Measurements from ENCODE around the gene RPS6KA2. TPM values are rescaled to one million over a fixed set of nuclear protein-coding genes. Genes with fewer than 3 reads are reported as not detected.

RPS6KA2 gene
- total RNA-seq, 1 experiment from 2014 or later, result 14.7 TPM

DNA sequence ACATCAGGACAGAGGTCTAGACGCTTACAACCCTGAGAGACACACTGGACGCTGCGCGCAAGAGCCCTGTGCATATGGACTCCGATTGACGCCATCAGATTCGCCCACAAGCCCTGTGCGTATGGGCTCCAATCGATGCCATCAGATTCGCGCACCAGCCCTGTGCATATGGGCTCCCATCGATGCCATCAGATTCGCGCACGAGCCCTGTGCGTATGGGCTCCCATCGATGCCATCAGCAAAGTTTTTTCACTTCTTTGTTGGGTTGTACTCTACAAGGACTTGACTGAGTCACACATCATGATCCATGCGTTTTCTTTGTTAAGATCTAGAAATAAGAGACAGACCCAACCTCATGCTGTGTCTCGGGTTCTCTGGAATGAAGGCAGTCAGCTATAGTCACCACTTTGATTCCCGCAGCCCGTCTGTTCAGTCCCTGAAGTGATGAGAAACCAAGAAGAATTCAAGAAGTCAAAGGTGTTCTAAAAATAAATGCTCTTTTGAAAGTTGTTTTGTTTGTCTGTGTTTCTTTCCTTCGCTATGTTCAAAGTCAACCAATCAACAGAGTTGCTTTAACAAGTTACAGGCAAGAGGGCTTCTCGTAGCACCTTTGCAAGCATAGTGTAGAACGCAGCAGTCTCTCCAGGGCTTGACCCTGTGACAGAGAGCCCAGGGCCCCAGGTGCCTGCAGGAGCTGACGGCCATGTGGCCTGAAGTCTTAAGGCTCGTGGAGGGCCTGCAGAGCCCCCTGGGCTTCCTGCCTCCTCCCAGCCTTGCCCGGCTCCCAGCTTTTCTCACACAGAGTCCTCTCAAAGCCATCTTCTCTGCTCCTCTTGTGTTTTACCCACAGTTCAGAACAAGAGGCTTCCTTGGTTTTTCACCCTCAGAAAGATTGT lies 7.9 kb downstream of the RPS6KA2 start:
- no peak for DNase-seq (ENCODE audit: low spot score)
- in situ Hi-C loops (cut with HindIII; ENCODE audit: low sequenced_read_pairs), result no loop called here

DNA sequence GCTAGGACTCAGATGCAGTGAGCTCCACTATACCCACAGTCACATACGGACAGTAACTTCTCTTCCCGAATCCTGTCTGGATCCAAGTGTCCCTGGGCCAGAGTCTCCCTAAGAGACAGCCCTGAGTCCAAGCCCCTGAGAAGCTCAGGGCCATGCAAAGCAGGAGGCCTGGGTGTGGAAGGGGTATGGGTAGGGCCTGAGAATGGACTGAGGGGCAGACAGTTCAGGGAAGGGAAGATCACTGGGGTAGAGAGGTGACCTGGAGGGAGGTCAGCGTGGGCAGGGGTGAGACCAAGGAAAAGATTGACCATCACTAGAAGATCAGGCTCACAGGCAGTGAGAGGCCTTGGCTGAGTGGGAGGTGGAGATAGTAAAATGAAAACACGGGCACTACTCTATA lies 8.8 kb downstream of the RPS6KA2 start:
- no peak for DNase-seq (ENCODE audit: low spot score)
- in situ Hi-C loops (cut with HindIII; ENCODE audit: low sequenced_read_pairs), result no loop called here

- in situ Hi-C loops (cut with HindIII; ENCODE audit: low sequenced_read_pairs), result no loop called here
- no peak for DNase-seq (ENCODE audit: low spot score)
Measured at GRCh38 chr6:166617359-166617758, 9.7 kb downstream of the RPS6KA2 start.

GRCh38 chr6:166616261-166617238 lies 10.5 kb downstream of the RPS6KA2 start:
- DNase-seq (ENCODE audit: low spot score), result no peak
- in situ Hi-C loops (cut with HindIII; ENCODE audit: low sequenced_read_pairs), result no loop called here

GRCh38 chr6:166615059-166615770 lies 11.8 kb downstream of the RPS6KA2 start:
- no peak for DNase-seq (ENCODE audit: low spot score)
- in situ Hi-C loops (cut with HindIII; ENCODE audit: low sequenced_read_pairs), result no loop called here

DNA sequence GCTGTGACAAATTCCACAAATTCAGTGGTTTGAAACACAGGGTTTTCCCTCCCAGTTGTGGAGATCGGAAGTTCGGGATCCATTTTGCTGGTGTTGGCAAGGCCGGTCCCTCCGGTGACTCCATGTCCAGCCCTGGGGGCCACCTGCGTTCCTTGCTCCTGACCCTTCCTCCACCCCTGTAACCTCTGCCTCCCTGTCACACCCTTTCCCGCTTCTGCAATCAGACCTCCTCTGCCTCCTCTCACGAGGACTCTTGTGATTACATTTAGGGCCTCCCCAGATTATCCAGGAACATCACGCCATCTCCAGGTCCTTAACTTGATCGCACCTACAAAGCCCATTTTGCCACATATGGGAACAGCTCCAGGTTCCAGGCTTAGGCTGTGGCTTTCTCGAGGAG lies 12.5 kb downstream of the RPS6KA2 start:
- in situ Hi-C loops (cut with HindIII; ENCODE audit: low sequenced_read_pairs), result no loop called here
- no peak for DNase-seq (ENCODE audit: low spot score)

DNA sequence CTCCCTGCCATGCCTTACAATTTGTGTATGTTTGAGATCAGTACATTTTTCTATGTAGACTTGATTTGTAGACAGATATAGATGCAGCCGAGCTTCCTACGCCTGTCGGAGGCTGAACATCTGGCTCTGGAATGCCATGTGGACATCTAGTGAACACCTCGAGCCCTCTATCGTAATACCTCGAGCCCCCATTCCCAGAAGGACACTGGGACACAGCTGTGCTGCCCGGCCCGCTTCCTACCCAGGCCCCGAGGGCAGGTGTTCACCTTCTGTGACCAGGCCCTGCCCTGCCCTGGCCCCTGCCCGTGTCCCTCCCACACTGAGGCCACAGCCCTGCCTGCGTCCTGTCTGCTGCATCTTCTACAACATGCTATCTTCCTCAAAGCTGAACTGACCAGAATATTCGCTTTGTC lies 12.9 kb downstream of the RPS6KA2 start:
- in situ Hi-C loops (cut with HindIII; ENCODE audit: low sequenced_read_pairs), result no loop called here
- no peak for DNase-seq (ENCODE audit: low spot score)

- in situ Hi-C loops (cut with HindIII; ENCODE audit: low sequenced_read_pairs), result no loop called here
- DNase-seq (ENCODE audit: low spot score), result no peak
Measured at GRCh38 chr6:166613027-166613426, 14.0 kb downstream of the RPS6KA2 start.

DNA sequence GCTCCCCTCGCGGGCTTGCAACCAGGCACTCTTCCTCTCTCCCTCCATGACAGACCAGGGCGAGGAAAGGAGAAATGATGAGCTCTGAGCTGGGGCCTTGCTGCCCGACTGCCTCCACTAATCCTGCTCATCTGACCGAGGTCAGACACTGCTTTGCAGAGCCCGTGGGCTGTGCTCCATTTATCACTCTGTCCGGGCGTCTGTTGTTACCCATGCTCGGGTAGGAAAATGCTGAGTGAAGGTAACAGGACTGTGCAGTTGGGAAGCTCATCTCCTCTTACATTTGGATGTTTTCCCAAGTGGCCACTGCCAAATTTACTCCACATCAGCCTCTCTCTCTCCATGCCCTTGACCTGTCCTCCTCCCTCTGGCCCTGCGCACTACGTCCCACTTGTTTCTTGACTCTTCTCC lies 14.6 kb downstream of the RPS6KA2 start:
- no peak for DNase-seq (ENCODE audit: low spot score)
- in situ Hi-C loops (cut with HindIII; ENCODE audit: low sequenced_read_pairs), result no loop called here

DNA sequence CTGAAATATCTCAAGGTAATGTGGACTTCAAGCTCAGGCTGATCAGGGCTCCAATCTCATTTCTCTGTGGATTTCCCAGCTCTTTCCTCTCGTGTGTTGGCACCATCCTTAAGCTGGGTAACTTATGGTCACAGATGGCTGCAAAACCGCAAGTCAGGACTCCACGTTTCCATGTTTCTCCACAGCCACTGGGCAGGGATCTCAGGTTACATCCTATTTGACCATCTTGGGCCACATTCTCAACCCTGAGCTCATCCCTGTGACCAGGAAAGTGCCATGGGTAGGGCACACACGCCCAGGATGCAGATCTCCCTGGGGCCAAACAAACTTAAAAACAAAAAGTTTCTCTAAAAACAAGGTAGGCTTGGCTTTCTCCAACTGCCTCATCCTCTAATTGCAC lies 15.4 kb downstream of the RPS6KA2 start:
- in situ Hi-C loops (cut with HindIII; ENCODE audit: low sequenced_read_pairs), result no loop called here
- no peak for DNase-seq (ENCODE audit: low spot score)

- in situ Hi-C loops (cut with HindIII; ENCODE audit: low sequenced_read_pairs), result no loop called here
- no peak for DNase-seq (ENCODE audit: low spot score)
Measured at GRCh38 chr6:166610069-166610468, 17.0 kb downstream of the RPS6KA2 start.

DNA sequence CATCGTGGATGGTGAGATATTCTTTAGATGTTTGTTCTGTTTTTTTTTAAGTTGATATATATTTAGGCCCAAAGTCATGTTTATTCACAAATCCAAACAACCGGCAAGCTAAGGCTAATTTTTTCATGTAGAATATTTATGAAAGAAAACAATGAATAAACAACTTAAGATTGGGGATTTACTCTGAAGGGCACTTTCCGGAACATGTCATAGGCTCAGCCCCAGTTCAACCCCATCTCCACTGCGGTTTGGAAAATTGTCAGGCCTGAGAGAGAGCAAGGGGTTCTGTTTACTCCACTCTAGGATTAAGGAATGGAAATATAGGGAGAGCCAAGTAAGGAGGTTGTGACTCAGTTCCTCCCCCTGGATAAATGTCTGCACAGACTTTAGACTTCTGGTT lies 18.3 kb downstream of the RPS6KA2 start:
- no peak for DNase-seq (ENCODE audit: low spot score)
- in situ Hi-C loops (cut with HindIII; ENCODE audit: low sequenced_read_pairs), result no loop called here

- in situ Hi-C loops (cut with HindIII; ENCODE audit: low sequenced_read_pairs), result no loop called here
- no peak for DNase-seq (ENCODE audit: low spot score)
Measured at GRCh38 chr6:166605752-166606151, 21.3 kb downstream of the RPS6KA2 start.

DNA sequence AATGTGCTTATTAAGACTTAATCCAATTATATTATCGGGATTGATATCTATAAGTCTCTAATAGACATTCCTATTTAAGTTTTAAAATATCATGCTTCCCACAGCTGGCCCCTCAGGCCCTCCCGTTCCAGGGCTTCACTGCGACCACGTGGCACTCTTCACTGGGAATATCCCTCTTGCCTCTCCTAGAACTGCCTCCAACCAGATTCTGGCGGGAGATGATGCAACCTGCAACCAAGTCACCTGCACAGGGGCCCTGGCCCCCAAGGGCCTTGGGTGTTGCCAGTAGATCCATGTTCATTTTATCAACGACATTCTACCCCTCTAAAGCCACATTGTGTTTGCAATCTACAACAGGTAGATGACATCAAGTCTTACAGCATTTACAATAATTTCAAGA lies 22.1 kb downstream of the RPS6KA2 start:
- DNase-seq (ENCODE audit: low spot score), result no peak
- in situ Hi-C loops (cut with HindIII; ENCODE audit: low sequenced_read_pairs), result no loop called here

DNA sequence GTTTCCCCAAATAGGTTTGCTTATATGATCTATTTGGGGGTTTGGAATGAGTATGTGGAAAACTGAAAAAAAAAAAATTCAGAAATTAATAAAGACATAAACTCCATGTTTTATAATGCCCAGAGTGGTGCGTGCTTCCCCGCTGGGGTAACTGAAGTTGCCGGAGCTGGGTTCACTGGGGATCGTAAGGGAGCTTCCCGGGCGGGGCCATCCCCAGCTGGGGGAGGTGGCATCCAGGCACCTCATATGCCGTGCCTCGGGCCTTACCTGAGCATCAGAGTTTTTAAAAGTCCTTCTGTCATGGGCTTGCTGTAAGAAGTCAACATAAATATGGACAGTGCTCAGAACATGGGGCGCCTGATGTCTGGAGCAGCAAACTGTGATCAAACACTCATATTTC lies 22.7 kb downstream of the RPS6KA2 start:
- in situ Hi-C loops (cut with HindIII; ENCODE audit: low sequenced_read_pairs), result no loop called here
- no peak for DNase-seq (ENCODE audit: low spot score)

DNA sequence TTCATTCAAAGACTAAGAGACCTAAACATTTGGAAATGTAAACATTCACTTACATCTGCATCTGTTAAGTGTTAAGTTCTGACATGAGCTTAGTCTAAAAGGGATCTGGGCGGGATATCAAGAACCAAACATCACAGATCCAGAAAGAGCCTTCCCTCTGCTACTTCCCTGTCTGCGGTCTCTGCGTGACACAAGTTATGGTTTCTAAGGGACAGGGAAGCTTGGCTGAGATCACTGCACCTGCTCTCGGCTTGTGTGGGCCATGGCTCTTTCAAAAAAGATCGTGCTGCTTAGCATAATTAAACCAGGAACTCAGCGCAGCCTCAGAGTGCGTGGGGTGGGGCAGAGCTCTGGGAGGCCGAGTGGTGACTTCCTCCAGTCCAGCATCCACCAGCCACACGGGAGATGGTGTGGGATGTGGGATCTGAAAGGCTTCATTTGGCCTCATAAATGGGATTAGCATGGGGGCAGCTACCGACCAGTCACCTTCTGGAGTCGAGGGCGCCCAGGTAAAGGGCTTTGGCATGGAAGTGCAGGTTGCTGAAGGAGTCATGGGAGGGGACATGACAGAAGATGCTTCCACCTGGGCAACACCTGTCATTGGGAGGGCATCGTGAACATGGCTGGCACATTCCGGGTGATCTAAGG lies 23.9 kb downstream of the RPS6KA2 start:
- no peak for DNase-seq (ENCODE audit: low spot score)
- in situ Hi-C loops (cut with HindIII; ENCODE audit: low sequenced_read_pairs), result no loop called here

DNA sequence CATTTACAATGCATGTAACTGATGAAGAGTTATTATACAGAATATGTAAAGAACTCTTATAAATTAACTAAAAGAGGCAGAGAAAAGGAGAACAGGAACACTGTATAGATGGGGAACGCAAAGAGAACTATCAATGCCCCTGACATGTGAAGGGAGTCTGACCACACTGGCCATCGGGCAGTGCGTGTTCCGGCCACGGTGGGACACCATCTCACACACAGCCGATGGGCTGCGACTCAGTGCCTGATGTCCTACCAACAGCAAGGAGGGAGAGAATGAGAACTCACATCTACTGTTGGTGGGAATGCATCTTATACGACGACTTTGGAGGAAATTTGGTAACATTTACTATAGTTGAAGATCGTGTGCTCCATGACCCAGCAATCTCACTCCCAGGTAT lies 25.1 kb downstream of the RPS6KA2 start:
- no peak for DNase-seq (ENCODE audit: low spot score)
- in situ Hi-C loops (cut with HindIII; ENCODE audit: low sequenced_read_pairs), result no loop called here

DNA sequence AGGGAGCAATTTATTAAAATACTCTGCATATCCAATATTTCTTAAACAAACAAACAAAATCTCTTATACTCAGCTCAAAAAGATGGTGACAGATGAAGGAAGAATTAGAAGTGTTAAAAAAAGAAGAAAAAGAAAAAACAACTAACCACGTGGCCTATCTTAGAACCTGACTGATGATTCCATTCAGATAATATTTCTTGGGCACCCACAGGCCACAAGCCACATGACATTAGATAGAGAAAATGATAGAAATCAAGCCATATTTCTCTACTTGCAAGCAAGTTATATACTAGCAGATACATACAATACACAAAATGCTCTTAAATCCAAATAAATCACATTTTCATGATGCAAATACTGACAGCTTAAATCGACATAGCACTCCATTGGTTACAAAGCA lies 26.1 kb downstream of the RPS6KA2 start:
- in situ Hi-C loops (cut with HindIII; ENCODE audit: low sequenced_read_pairs), result no loop called here
- no peak for DNase-seq (ENCODE audit: low spot score)

DNA sequence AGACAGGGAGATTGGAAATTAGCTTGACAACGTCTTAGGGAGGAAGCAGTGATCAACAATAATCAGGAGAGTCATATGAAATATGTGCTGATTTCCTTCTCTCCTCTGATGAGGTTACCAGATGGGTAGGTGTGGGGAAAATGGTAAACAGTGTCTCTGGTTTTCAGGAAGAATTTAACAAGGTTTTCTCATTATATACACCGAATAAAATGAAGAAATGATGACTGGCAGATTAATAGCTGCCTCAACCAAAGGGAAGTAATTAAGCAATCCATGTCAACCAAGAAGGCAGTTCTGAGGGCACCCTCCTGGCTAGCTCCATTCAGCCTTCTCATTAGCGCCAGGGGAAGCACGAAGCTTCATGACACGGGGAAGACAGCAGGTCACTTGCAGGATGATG lies 27.8 kb downstream of the RPS6KA2 start:
- in situ Hi-C loops (cut with HindIII; ENCODE audit: low sequenced_read_pairs), result no loop called here
- DNase-seq (ENCODE audit: low spot score), result no peak
